B cell (primary cell): Measurements from ENCODE around the gene SDK1.

Experiments
- CTCF ChIP-seq: fragments of 200-600 bp; IDR thresholded peaks from one replicate; pipeline ENCODE4 v1.8.0; 2022; ENCODE audit warnings: antibody characterized with exemption, mild to moderate bottlenecking
- EZH2 ChIP-seq: IDR thresholded peaks from 2 replicates; pipeline ENCODE4 v1.6.1; 2012; ENCODE audit warnings: borderline replicate concordance, low read depth, mild to moderate bottlenecking, moderate library complexity, low read length; ENCODE audit not compliant: insufficient read depth, poor library complexity, severe bottlenecking

- no peak for TF ChIP-seq EZH2
- TF ChIP-seq CTCF: no peak
Measured at GRCh38 chr7:4132221-4132620, 831.2 kb downstream of the SDK1 start.
